HCT116 (cell line): ENCODE measurements around the gene HNRNPK. TPM values are rescaled to one million over a fixed set of nuclear protein-coding genes. Genes with fewer than 3 reads are reported as not detected.

ENCODE experiments used
- ATAC-seq: fragments of 200-7000 bp; cut with Tn5 transposase; 2 replicates; pipeline ENCODE4 v1.9.1; 2020; ENCODE audit warnings: mild to moderate bottlenecking, moderate library complexity
- BruUV-seq: library from RNA; stranded (reverse); fragments of 400-500 nt; replicated peaks from 2 replicates; lab custom pipeline; 2021; lab: Mats Ljungman, UMichigan
- CTCF ChIA-PET: fragments of 300-600 bp; sonication (Branson Sonifier 250); formaldehyde crosslinking; loops from one replicate; lab custom pipeline; 2021; ENCODE audit warnings: antibody characterized with exemption; lab: Charles Lee
- POLR2A ChIA-PET: fragments of 300-600, 350-600 bp; sonication (Branson Sonifier 250); formaldehyde crosslinking; loops from one replicate; lab custom pipeline; 2021; ENCODE audit warnings: antibody characterized with exemption; lab: Charles Lee
- RAD21 ChIA-PET, 2 experiments: fragments of 300-600 bp; sonication (Branson Sonifier 250); formaldehyde crosslinking; loops; one replicate each; lab custom pipeline; 2023; ENCODE audit warnings: low total read pairs in 2 of 2; ENCODE audit not compliant: uncharacterized antibody in 2 of 2, unreplicated experiment in 2 of 2, low non-redundant PET in 1 of 2; lab: Charles Lee
- DNase-seq: peaks from one replicate; pipeline ENCODE4 v3.0.0-alpha.2; 2010; ENCODE audit warnings: low read depth, low spot score
- H2AFZ ChIP-seq: fragments of 200-600 bp; shearing (Covaris generic), sonication (generic); 2 replicates; pipeline ENCODE4 v1.6.1; 2017; ENCODE audit warnings: low read depth, mixed run types, mixed read lengths, antibody characterized with exemption, low read length; ENCODE audit not compliant: poor library complexity, severe bottlenecking
- H3K27ac ChIP-seq: 2 replicates; pipeline ENCODE4 v1.5.1; 2012; ENCODE audit warnings: low read depth, low read length
- H3K27me3 ChIP-seq: fragments of 200-600 bp; sonication (generic); 2 replicates; pipeline ENCODE4 v1.6.1; 2016; ENCODE audit warnings: mixed run types, low read length, mixed read lengths; ENCODE audit not compliant: insufficient read depth
- H3K36me3 ChIP-seq, 2 experiments: fragments of 200-500 bp in 1 of 2; fragments of 200-600 bp in 1 of 2; sonication (Bioruptor generic) in 1 of 2; sonication (generic) in 1 of 2; 2 replicates each; pipeline versions ENCODE4 v1.5.1 to v1.6.1; 2014 to 2016; ENCODE audit warnings: low read length in 2 of 2, inconsistent platforms in 1 of 2, mixed read lengths in 1 of 2, mixed run types in 1 of 2; ENCODE audit not compliant: insufficient read depth in 2 of 2, control insufficient read depth in 1 of 2
- H3K4me1 ChIP-seq, 2 experiments: fragments of 200-600 bp in 1 of 2; sonication (generic) in 1 of 2; 2 replicates each; pipeline versions ENCODE4 v1.5.1 to v1.6.1; 2012 to 2017; ENCODE audit warnings: low read length in 2 of 2, inconsistent platforms in 1 of 2, mild to moderate bottlenecking in 1 of 2, mixed read lengths in 1 of 2, mixed run types in 1 of 2, moderate library complexity in 1 of 2; ENCODE audit not compliant: insufficient read depth in 2 of 2, control insufficient read depth in 1 of 2
- H3K4me2 ChIP-seq: fragments of 200-600 bp; sonication (generic); 2 replicates; pipeline ENCODE4 v1.6.1; 2017; ENCODE audit warnings: mixed run types, low read length, mixed read lengths
- H3K4me3 ChIP-seq, 2 experiments: fragments of 200-600 bp in 1 of 2; sonication (generic) in 1 of 2; replicated peaks in 1 of 2; 2 replicates each; pipeline ENCODE4 v1.5.1; 2011 to 2016; ENCODE audit warnings: low read length in 2 of 2, control low read depth in 1 of 2, low read depth in 1 of 2, mild to moderate bottlenecking in 1 of 2, mixed read lengths in 1 of 2, mixed run types in 1 of 2
- H3K79me2 ChIP-seq: fragments of 200-600 bp; sonication (generic); 2 replicates; pipeline ENCODE4 v1.6.1; 2017; ENCODE audit warnings: mild to moderate bottlenecking, mixed run types, low read length, moderate library complexity, mixed read lengths; ENCODE audit not compliant: insufficient read depth
- H3K9ac ChIP-seq: fragments of 200-600 bp; sonication (generic); 2 replicates; pipeline ENCODE4 v1.6.1; 2016; ENCODE audit warnings: low read length, mixed read lengths
- H3K9me2 ChIP-seq: fragments of 200-600 bp; sonication (generic), shearing (Covaris generic); 2 replicates; pipeline ENCODE4 v1.6.1; 2017; ENCODE audit warnings: mixed run types, mild to moderate bottlenecking, moderate library complexity; ENCODE audit not compliant: insufficient read depth
- H3K9me3 ChIP-seq, 2 experiments: fragments of 200-500 bp in 1 of 2; fragments of 200-600 bp in 1 of 2; sonication (Bioruptor generic) in 1 of 2; sonication (generic) in 1 of 2; 2 replicates each; pipeline ENCODE4 v1.6.1; 2014 to 2017; ENCODE audit warnings: low read length in 2 of 2, mixed read lengths in 2 of 2, inconsistent platforms in 1 of 2, low read depth in 1 of 2, mild to moderate bottlenecking in 1 of 2, mixed run types in 1 of 2, moderate library complexity in 1 of 2; ENCODE audit not compliant: control insufficient read depth in 1 of 2, insufficient read depth in 1 of 2
- H4K20me1 ChIP-seq: fragments of 200-600 bp; sonication (generic), shearing (Covaris generic); 2 replicates; pipeline ENCODE4 v1.6.1; 2017; ENCODE audit warnings: mixed run types, mild to moderate bottlenecking, moderate library complexity; ENCODE audit not compliant: insufficient read depth
- CEBPB ChIP-seq: IDR thresholded peaks from 2 replicates; pipeline ENCODE4 v1.6.1; 2012; ENCODE audit warnings: low read depth
- CTCF ChIP-seq, 3 experiments: fragments of 200-600 bp in 1 of 3; sonication (generic) in 1 of 3; IDR thresholded peaks in 2 of 3; conservative IDR thresholded peaks in 1 of 3; 2 replicates each; pipeline ENCODE4 v1.5.1; 2012 to 2017; ENCODE audit warnings: low read depth in 2 of 3, low read length in 2 of 3, antibody characterized with exemption in 1 of 3, borderline replicate concordance in 1 of 3, control low read depth in 1 of 3, mild to moderate bottlenecking in 1 of 3, mixed read lengths in 1 of 3, mixed run types in 1 of 3, moderate library complexity in 1 of 3; ENCODE audit not compliant: insufficient read depth in 1 of 3
- POLR2AphosphoS5 ChIP-seq: IDR thresholded peaks from 2 replicates; pipeline ENCODE4 v1.6.1; 2011; ENCODE audit warnings: mild to moderate bottlenecking, low read depth, low read length, moderate library complexity
- SRF ChIP-seq: IDR thresholded peaks from 2 replicates; pipeline ENCODE4 v1.6.1; 2012; ENCODE audit warnings: low read depth
- ZBTB33 ChIP-seq: IDR thresholded peaks from 2 replicates; pipeline ENCODE4 v1.6.1; 2011; ENCODE audit warnings: mild to moderate bottlenecking, low read length, moderate library complexity; ENCODE audit not compliant: insufficient replicate concordance; ENCODE audit errors: extremely low read depth
- intact Hi-C: fragments of 100-400 bp; cut with micrococcal nuclease; formaldehyde crosslinking; loops from 2 replicates; pipeline ENCODE4 v1.10.0; 2022
- total RNA-seq: library from RNA; stranded (reverse); gene quantifications from one replicate; pipeline ENCODE4 v1.2.1, GENCODE V29; 2021; ENCODE audit not compliant: unreplicated experiment

The HNRNPK gene
- total RNA-seq, 1 experiment from 2014 or later = 624 TPM

DNA sequence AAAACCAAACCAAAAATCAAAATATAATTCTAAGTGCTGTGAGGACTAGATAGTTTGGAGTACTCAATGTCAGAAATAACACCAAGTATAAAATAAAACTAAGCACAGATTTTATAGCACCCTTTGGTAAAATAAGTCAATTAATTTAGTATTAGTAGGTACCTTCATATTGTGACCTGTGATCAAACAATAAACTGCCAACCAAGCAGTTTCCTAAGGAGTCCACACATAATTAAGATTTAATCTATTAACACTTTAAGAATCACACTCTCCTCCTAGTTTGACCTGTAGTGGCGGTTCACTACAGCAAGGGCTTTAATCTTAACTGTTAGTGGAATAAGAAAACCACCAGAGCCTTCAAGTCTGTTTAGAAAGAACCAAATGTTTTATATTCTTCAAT is 2.8 kb downstream of the HNRNPK start (continued):
- TF ChIP-seq ZBTB33 (no peak), CEBPB (no peak)

DNA sequence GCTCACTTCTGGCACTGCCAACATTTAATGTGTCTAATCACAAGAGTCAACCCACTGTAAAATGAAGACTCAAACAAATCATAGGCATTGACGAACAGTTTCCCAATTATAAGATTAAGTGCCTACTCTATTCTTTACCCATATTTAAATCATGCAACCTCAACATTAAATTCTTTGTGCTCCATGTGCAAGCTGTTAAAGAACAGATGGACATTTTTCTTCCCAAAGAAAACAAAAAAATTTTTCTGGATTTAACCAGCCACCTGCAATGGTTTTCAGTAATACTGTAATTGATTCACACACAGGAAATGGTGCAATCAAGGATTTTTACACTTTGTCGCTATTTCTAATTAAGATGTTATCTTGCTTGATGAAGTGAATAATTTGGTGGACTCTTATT is 3.6 kb downstream of the HNRNPK start:
- no TSS peak for BruUV-seq
- no peaks in the 10 kb centered on the region for H3K27me3 ChIP-seq
- H3K9me2 ChIP-seq = no peaks in the 10 kb centered on the region
- no peak overlapping the region for H3K4me2 ChIP-seq
- peaks cover 61 to 77% of the 10 kb centered on the region in 2 experiments for H3K36me3 ChIP-seq
- no peaks in the 10 kb centered on the region for H3K9me3 ChIP-seq
- H3K27ac ChIP-seq = no peak overlapping the region
- RAD21 ChIA-PET = no interaction called here
- H3K79me2 ChIP-seq = peaks cover 96% of the 10 kb centered on the region
- intact Hi-C loops = no loop called here
- peaks cover 74% of the 10 kb centered on the region for H4K20me1 ChIP-seq
- DNase-seq (no peak), ATAC-seq (no peak)
- H2AFZ ChIP-seq = no peak overlapping the region
- no peak overlapping the region for H3K4me3 ChIP-seq
- H3K4me1 ChIP-seq = peaks cover 4 to 13% of the 10 kb centered on the region in 2 experiments; a peak in 3 of 4 replicates
- CTCF ChIA-PET = no interaction called here
- POLR2A ChIA-PET = no interaction called here
- no peak overlapping the region for H3K9ac ChIP-seq
- TF ChIP-seq POLR2AphosphoS5 (0 out of 2 replicates have a peak, but pooled peaks have one; percentile 4), CTCF (IDR thresholded peaks at IDR 0.05 in 2 of 3, conservative IDR thresholded peaks at IDR 0.05 in 1 of 3; ENCODE audit: borderline replicate concordance in 1 of 3, insufficient read depth in 1 of 3, low read depth in 2 of 3, low read length in 2 of 3) (no peak), SRF (no peak)
- TF ChIP-seq, all 23 proteins: peak for 1
